Prostate gland (tissue), 2 donors: Measurements from ENCODE around the gene CSHL1. TPM values are rescaled to one million over a fixed set of nuclear protein-coding genes. Genes with fewer than 3 reads are reported as not detected.

ENCODE experiments used
- DNase-seq: peaks from one replicate; pipeline ENCODE4 v3.0.0-alpha.2; 2019; ENCODE audit warnings: low spot score
- H3K27ac ChIP-seq, 2 donors: fragments of 200-600 bp; sonication (generic); 2 replicates each; pipeline ENCODE4 v1.5.1; 2017 to 2019
- H3K27me3 ChIP-seq: fragments of 200-600 bp; sonication (generic); replicated peaks from 2 replicates; pipeline ENCODE4 v1.5.1; 2019; ENCODE audit not compliant: insufficient read depth
- H3K36me3 ChIP-seq, 2 donors: fragments of 200-600 bp; sonication (generic); 1 replicate in 1 of 2; 2 replicates in 1 of 2; pipeline versions ENCODE4 v1.5.1 to v1.8.1; 2017 to 2019
- H3K4me1 ChIP-seq: fragments of 200-600 bp; sonication (generic); replicated peaks from 2 replicates; pipeline ENCODE4 v1.5.1; 2019
- H3K4me3 ChIP-seq, 2 donors: fragments of 200-600 bp; sonication (generic); 2 replicates each; pipeline ENCODE4 v1.5.1; 2017 to 2019
- H3K9me3 ChIP-seq: fragments of 200-600 bp; sonication (generic); 2 replicates; pipeline ENCODE4 v1.5.1; 2017
- POLR2A ChIP-seq: fragments of 450-650 bp; IDR thresholded peaks from one replicate; pipeline ENCODE4 v1.6.1; 2016; ENCODE audit warnings: antibody characterized with exemption, mild to moderate bottlenecking
- POLR2AphosphoS5 ChIP-seq: sonication (generic); formaldehyde crosslinking; IDR thresholded peaks from one replicate; pipeline ENCODE4 v1.6.1; 2017; ENCODE audit warnings: antibody characterized with exemption
- WGBS: methylation state at CpG from one replicate; pipeline ENCODE4 v1.1.5; 2018; 5-methylcytosine and 5-hydroxymethylcytosine counted together
- intact Hi-C: fragments of 100-400 bp; cut with DNase I; formaldehyde crosslinking; loops from one replicate; pipeline ENCODE4 v1.14.2; 2022
- total RNA-seq, 2 donors: library from RNA; depleted of rRNA; stranded (reverse); fragments of >200 nt; gene quantifications; one replicate each; pipeline ENCODE4 v1.1.0, GENCODE V29; 2016
- TF ChIP-seq, protein P1 (sequence below), 4 experiments: fragments of 200-600 bp in 2 of 4; fragments of 450-650 bp in 2 of 4; sonication (generic) in 2 of 4; IDR thresholded peaks; 1 replicate in 3 of 4; 2 replicates in 1 of 4; pipeline ENCODE4 v1.5.1; 2016 to 2019; ENCODE audit warnings: antibody characterized with exemption in 4 of 4, mild to moderate bottlenecking in 2 of 4, moderate library complexity in 2 of 4

The CSHL1 gene
- total RNA-seq, 2 donors from 2014 or later = 0.34 TPM; not detected in 1

DNA sequence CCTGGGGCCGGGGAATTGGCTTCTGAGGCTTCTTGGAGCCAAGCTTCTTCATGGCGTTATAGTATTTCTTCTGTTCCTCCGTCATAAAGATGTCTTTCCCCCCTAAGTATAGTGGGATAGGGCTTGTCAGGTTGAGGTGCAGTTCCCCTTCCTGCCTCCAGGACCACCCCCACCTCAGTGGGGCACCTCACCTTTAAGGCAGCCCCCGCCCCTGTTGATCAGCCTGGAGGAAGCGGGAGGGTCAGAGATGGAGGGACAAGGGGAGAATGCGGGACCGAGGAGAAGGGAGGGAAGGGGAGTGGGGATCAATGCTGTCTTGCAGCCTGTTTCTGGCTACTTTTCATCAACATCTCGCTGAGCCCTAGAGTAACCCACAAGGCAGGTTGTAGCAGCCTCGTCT, 32.7 kb upstream of the CSHL1 start:
- no peaks in the 10 kb centered on the region for H3K9me3 ChIP-seq
- TF ChIP-seq, protein P1, sequence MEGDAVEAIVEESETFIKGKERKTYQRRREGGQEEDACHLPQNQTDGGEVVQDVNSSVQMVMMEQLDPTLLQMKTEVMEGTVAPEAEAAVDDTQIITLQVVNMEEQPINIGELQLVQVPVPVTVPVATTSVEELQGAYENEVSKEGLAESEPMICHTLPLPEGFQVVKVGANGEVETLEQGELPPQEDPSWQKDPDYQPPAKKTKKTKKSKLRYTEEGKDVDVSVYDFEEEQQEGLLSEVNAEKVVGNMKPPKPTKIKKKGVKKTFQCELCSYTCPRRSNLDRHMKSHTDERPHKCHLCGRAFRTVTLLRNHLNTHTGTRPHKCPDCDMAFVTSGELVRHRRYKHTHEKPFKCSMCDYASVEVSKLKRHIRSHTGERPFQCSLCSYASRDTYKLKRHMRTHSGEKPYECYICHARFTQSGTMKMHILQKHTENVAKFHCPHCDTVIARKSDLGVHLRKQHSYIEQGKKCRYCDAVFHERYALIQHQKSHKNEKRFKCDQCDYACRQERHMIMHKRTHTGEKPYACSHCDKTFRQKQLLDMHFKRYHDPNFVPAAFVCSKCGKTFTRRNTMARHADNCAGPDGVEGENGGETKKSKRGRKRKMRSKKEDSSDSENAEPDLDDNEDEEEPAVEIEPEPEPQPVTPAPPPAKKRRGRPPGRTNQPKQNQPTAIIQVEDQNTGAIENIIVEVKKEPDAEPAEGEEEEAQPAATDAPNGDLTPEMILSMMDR (IDR thresholded peaks at IDR 0.05) = peak in 1 of 4 experiments; percentile 10
- TF ChIP-seq POLR2AphosphoS5 (no peak), POLR2A (no peak)
- no peak for DNase-seq
- H3K4me3 ChIP-seq = no peak overlapping the region
- H3K36me3 ChIP-seq = no peaks in the 10 kb centered on the region
- H3K4me1 ChIP-seq = no peaks in the 10 kb centered on the region
- 88% methylated on average over 9 of the region's 9 CpGs for WGBS
- H3K27me3 ChIP-seq = no peaks in the 10 kb centered on the region
- intact Hi-C loops = no loop called here
- H3K27ac ChIP-seq = no peak overlapping the region

GRCh38 chr17:63942309-63942985, 31.4 kb upstream of the CSHL1 start:
- no peaks in the 10 kb centered on the region for H3K4me1 ChIP-seq
- TF ChIP-seq POLR2A (no peak), POLR2AphosphoS5 (no peak)
- TF ChIP-seq, protein P1 (IDR thresholded peaks at IDR 0.05) = no peak
- no peak overlapping the region for H3K27ac ChIP-seq
- no peaks in the 10 kb centered on the region for H3K36me3 ChIP-seq
- no peaks in the 10 kb centered on the region for H3K9me3 ChIP-seq
- no peak overlapping the region for H3K4me3 ChIP-seq
- intact Hi-C loops = no loop called here
- H3K27me3 ChIP-seq = no peaks in the 10 kb centered on the region
- 92% methylated on average over 21 of the region's 21 CpGs for WGBS
- DNase-seq = no peak

- Histone ChIP-seq H3K36me3 (no peaks in the 10 kb centered on the region), H3K9me3 (no peaks in the 10 kb centered on the region), H3K4me3 (no peak overlapping the region), H3K27me3 (no peaks in the 10 kb centered on the region), H3K27ac (no peak overlapping the region), H3K4me1 (no peaks in the 10 kb centered on the region)
- whole genome bisulfite sequencing = 93% methylated on average over 23 of the region's 23 CpGs
- intact Hi-C loops = no loop called here
- TF ChIP-seq POLR2AphosphoS5 = no peak
- TF ChIP-seq POLR2A = no peak
- TF ChIP-seq, protein P1 (IDR thresholded peaks at IDR 0.05) = no peak
- DNase-seq = no peak
Measured at GRCh38 chr17:63941751-63942150, 30.7 kb upstream of the CSHL1 start.

DNA sequence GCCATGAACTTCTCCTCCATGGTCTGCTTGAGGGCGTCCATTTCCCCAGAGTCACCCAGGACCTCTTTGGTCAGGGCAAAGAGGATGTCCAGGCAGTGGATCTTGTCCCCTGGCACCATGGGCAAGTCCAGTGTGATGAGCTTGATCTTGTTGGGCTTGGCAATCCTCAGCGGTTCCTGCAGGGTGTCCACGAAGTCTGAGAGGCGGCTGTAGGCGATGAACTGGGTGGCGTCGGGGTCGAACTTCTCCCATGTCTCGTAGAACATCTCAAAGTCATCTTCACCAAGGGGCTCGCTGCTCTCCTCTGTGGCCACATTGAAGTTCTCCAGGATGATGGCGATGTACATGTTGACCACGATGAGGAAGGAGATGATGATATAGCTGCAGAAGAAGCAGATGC, 30.1 kb upstream of the CSHL1 start:
- no peak for TF ChIP-seq POLR2A
- TF ChIP-seq, protein P1 (IDR thresholded peaks at IDR 0.05) = no peak
- Histone ChIP-seq H3K36me3 (no peaks in the 10 kb centered on the region), H3K9me3 (no peaks in the 10 kb centered on the region), H3K4me3 (no peak overlapping the region), H3K27ac (no peak overlapping the region), H3K4me1 (no peaks in the 10 kb centered on the region), H3K27me3 (no peaks in the 10 kb centered on the region)
- intact Hi-C loops = no loop called here
- 98% methylated on average over 12 of the region's 12 CpGs for WGBS
- DNase-seq = no peak

- no peaks in the 10 kb centered on the region for H3K27me3 ChIP-seq
- H3K4me3 ChIP-seq = no peak overlapping the region
- H3K9me3 ChIP-seq = no peaks in the 10 kb centered on the region
- no peak overlapping the region for H3K27ac ChIP-seq
- no peaks in the 10 kb centered on the region for H3K36me3 ChIP-seq
- no peak for DNase-seq
- H3K4me1 ChIP-seq = no peaks in the 10 kb centered on the region
- 94% methylated on average over 14 of the region's 14 CpGs for WGBS
- intact Hi-C loops = no loop called here
- TF ChIP-seq POLR2AphosphoS5 = no peak
- no peak for TF ChIP-seq POLR2A
- TF ChIP-seq, protein P1 (IDR thresholded peaks at IDR 0.05) = no peak
Measured at GRCh38 chr17:63940584-63940983, 29.5 kb upstream of the CSHL1 start.
